GM19372 (cell line): ENCODE results near the gene AGAP1.

ENCODE experiments used
- ATAC-seq: cut with Tn5 transposase; IDR thresholded peaks from one replicate; pipeline ENCODE4 v1.9.1; 2021; ENCODE audit warnings: mild to moderate bottlenecking, low read depth, moderate library complexity; ENCODE audit not compliant: unreplicated experiment

The AGAP1 gene

DNA sequence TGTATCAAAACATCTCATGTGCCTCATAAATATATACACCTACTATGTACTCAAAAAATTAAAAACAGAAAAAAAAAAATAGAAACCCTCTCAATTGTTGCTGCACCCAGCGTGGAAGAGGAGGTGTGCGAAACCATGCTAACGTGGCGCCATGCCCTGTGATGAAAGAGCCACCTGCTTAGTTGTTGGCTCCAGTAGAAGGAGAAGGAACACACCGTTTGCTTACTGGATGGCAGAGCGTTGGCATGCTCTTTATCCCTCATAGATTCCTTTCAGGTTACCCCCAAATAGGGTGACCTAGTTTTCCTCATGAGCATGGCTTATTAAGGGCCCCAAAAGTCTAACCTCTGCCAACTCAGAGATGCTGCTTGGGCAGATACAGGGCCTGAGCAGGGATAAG is 332.1 kb downstream of the AGAP1 start:
- no peak for ATAC-seq

DNA sequence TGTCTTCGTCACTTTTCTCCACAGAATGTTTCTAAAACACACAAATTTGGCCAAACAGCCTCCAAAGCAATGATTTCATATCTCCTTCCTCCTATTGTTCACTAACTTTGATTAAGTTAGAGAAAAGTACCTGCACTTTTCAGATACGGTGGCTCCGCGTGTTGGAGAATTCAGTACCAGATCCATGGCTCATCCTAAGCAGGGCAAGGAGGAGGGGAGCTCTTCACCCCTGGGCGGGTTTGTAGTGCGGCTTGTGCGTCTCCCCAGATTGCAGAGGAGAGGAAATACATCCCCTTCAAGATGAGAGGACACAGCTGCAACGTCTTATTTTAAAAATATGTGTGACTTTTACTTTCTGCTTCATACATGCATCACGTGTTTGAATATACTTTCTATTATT is 333.0 kb downstream of the AGAP1 start:
- no peak for ATAC-seq

- no peak for ATAC-seq
Observed at GRCh38 chr2:235827585-235827992, 333.7 kb downstream of the AGAP1 start.

DNA sequence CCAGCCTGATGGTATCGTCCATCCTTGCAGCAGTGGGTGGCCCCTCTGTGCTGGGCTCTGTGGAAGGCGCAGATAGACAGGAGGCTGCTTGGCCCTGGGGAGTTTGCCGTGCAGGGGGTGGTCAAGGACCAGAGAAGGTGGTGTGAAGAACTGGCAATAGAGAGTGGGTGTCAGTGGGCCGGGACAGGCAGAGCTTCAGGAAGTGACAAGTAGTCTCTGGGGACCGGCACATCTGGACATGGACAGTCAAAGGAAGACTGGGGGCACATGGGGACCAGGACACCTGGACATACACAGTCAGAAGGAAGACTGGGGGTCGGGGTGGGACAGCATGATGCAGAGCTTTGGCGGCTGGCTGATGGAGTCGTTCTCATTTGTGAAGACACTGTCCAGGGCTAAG is 335.9 kb downstream of the AGAP1 start:
- no peak for ATAC-seq

GRCh38 chr2:235831755-235832154 is 337.9 kb downstream of the AGAP1 start:
- no peak for ATAC-seq

DNA sequence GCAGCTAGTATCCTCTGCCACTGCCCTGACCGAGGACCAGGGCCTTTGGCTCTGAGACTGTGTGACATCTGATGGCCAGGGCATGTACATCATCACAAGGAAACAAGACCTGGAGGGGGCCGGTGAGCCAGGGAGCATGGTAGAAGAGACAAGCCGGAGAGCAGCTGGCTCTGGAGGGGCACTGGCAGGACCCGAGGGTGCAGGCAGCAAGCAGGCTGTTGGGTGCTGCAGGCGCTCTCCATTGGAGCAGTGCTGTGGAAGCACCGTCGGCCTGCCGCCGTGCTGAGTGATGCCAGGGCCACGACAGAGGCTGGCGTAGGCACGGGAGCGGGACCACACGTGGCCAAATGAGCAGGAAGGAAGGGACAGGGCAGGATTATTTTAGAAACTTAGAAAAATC is 339.1 kb downstream of the AGAP1 start:
- no peak for ATAC-seq

GRCh38 chr2:235833971-235834620 is 340.3 kb downstream of the AGAP1 start:
- ATAC-seq: no peak

DNA sequence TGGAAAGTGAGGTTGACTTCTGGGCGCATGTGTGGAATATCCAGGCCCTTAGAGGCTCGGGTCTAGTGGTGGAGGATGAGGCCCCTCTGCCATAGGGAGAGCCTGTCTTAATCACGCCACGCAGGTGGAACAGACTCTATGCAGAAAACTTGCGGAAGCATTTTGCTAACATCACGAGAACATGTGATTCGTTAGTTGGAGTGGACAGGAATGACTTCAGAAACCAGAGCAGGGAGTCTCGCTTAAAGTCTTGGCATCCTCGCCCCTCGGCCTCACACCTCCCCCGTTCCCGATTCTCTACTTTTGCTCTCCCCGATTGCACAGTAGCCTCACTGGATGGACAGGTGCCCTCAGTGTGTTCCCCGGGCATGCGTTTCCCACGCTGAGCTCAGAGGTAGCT is 340.9 kb downstream of the AGAP1 start:
- ATAC-seq: no peak

DNA sequence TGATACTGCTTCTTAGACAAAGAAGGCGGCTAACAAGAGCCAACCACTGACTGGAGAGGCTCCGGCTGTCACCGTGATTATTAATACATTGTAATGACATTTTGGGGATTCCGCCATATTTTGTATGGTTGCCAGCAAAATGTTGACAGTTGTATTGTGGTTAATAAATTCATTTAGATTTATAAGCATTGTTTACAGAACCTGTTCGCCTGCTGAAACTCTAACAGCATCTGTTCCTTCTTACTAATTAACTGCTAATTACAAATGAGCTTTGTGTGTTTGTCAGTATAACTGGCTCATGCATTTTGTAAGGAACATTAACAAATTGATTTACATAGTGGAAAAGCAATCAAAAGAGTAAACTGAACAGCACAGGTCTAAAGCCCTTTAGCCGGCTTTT is 342.0 kb downstream of the AGAP1 start:
- no peak for ATAC-seq

- ATAC-seq: no peak
Observed at GRCh38 chr2:235836491-235836911, 342.7 kb downstream of the AGAP1 start.

- ATAC-seq: no peak
Observed at GRCh38 chr2:235839226-235839625, 345.4 kb downstream of the AGAP1 start.

DNA sequence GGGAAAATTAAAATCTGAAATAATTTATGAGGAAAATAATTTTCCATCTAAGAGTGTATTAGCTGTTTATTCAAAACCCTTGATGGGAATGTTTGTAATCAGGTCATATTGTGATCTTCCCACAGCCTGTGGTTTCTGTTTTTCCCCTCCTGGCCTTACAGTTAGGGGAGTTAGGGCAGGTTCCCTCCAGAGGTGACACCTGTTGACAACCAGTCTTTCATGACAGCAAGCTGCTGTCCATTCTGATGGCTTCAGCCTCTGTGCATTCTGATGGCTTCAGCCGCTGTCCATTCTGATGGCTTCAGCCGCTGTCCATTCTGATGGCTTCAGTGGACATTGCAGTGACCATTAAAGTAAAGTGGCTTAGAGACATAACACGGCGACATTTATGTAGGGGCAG is 346.1 kb downstream of the AGAP1 start:
- ATAC-seq: no peak

GRCh38 chr2:235841863-235842262 is 348.0 kb downstream of the AGAP1 start:
- ATAC-seq: no peak

GRCh38 chr2:235842941-235843340 is 349.1 kb downstream of the AGAP1 start:
- ATAC-seq: no peak

DNA sequence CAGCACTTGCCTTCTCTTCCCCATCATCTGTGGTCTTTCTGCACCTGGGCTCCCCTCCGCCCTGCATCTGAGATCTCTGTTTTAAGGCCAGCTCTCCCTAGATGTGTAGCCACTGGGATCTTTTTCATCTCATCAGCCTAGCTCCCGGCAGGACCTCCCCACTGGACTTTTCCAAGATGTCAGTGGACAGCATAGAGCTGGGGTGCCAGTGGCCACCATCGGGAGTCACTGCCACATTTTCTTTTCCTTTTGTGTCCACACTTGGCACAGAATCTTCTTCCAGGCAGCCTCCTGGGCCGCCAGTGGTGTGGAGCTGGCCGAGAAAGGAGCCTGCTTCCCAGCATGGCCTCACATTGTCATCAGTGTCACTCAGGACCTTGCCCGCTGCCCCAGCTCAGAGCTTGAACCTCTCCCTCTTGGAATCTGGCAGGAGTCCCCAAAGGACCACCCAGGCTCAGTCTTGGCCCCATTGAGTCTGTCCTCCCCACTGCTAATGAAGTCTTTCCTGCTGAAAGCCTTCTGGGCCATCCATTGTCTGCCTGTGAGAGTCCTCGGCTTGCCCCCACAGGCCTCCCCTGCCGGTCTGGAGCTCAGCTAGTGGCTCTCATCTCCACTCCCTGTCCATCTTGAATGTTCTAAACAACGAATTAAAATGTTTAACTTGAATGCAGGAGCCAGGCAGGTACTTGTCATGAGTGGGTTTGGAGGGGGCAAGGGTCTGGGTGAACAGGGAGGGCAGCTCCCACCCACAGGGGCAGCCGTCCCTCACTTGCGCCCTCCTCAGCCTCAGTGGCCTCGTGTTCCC is 349.9 kb downstream of the AGAP1 start:
- ATAC-seq: no peak

- ATAC-seq: no peak
Observed at GRCh38 chr2:235844561-235844960, 350.7 kb downstream of the AGAP1 start.

DNA sequence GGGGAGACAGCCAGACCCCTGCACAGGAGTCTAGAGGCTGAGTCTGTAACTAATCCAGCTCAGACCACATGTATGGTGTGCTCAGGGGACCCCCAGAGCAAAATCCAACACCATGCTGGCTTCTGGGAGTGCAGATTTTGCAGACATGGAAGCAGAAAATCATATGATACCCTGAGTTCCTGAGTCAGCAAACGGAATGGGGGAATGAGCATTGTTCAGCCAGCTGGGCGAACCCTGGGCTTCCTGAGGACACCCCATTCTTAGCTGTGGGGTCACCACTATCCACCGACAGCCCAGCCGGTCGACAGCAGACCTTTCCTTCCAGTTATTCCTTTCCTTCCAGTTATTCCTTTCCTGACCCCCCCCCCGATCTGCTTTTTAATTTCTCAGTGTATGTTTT is 351.4 kb downstream of the AGAP1 start:
- ATAC-seq: no peak

DNA sequence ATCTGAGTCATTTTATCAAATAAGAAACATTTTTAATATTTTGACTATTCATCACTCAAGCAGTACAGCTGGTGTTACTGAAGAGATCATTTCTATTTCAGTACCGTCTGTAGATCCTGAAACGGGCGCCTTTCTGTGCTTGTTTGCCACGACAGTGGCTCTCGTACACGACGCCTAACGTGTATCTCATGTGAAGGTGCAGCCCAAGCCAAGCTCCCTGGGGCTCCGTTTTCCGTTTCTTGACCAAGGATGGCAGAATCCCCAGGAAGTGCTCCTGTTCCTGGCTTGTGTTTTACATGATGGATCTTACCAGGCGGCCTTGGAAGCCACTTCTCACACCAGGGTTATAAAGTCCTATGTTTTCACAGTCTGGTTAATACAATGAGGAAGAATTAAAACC is 353.7 kb downstream of the AGAP1 start:
- ATAC-seq: no peak

DNA sequence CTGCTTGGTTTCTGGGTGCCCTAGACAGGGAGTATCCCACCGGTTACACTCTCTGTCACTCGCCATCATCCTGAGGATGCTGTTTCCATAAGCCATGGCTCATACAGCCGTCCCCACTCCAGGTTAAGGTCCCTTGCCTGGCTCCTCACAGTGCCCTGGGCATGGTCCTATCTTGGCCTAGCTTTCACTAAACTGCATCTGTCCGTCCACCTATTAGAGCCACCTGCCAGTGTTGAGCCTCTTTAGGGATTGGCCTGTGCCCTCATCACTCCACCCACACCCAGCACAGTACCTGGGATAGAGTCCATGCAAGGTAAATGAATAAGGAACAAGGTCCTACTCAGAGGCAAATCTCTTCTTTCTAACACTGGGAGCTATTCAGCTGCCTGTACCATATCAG is 354.2 kb downstream of the AGAP1 start:
- ATAC-seq: no peak

DNA sequence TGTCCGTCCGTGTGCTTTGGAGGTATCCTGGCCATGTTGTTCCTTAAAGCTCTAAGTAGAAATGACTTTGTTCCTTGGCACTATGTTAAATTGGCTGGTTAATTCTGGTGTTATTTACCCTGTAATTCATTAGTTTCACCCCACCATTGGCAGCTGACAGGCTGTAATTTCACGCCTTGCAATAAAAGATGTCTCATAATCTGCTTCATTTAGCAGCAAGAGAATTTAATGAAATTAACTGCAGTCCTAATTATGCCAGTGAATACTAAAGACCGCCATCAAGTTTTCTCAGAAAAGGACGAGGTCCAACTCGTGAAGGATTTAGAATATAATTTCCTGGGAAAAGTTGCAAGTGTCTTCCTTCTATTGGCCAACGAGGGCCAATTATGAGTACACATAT is 355.1 kb downstream of the AGAP1 start:
- no peak for ATAC-seq

GRCh38 chr2:235849489-235849888 is 355.6 kb downstream of the AGAP1 start:
- no peak for ATAC-seq

GRCh38 chr2:235850289-235850688 is 356.4 kb downstream of the AGAP1 start:
- no peak for ATAC-seq
